Frontal cortex (tissue), 4 donors: Measurements from ENCODE around the gene SLC4A2. TPM values are rescaled to one million over a fixed set of nuclear protein-coding genes. Genes with fewer than 3 reads are reported as not detected.
"Not testable (repeated sequence)": the region's sequence is repeated elsewhere in the genome, so short reads cannot be mapped to it uniquely, and the experiment has no call there.

Source experiments
- DNase-seq, 2 donors: peaks; one replicate each; pipeline ENCODE4 v3.0.0; 2012; ENCODE audit warnings: low spot score in 2 of 2
- FAIRE-seq: peaks from 2 replicates; lab custom pipeline; 2012; peaks lifted over from hg19 to GRCh38; lab: Jason Lieb, UNC
- total RNA-seq: library from RNA; depleted of rRNA; stranded (reverse); fragments of >200 nt; gene quantifications from one replicate; pipeline ENCODE4 v1.2.3, GENCODE V29; 2014
- donor health status: control.
- donor health status: control.
- donor health status: control.

The SLC4A2 gene
- total RNA-seq, 1 donor from 2014 or later, result 10.6 TPM

GRCh38 chr7:151020231-151020630 lies 39.2 kb upstream of the SLC4A2 start:
- FAIRE-seq (no peak), DNase-seq (no peak)

DNA sequence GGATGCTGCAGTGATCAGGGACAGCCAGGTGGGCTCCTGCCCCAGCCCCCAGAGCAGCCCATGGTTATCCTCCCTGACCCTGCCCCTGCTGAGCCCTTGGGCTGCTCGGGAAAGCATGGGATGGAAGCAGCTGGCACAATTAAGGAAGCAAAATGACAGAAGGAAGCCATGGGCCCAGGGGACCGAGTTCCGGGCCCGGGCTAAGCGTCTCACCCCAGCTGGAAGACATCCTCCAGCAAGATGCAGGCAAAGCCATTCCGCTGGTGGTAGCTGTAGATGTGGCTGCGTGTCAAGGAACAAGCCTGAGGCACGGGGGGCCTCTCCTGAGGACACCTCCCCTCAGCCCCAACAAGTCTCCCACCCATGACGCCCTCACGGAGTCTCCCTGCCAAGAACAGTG lies 36.2 kb upstream of the SLC4A2 start:
- FAIRE-seq (no peak), DNase-seq (no peak)

- FAIRE-seq (no peak), DNase-seq (no peak)
Observed at GRCh38 chr7:151024435-151025056, 34.8 kb upstream of the SLC4A2 start, which contains the start of gene ATG9B. TSS of gene ATG9B (minus strand) at chr7:151024494. CDS start at chr7:151024423, 71 bp downstream.

DNA sequence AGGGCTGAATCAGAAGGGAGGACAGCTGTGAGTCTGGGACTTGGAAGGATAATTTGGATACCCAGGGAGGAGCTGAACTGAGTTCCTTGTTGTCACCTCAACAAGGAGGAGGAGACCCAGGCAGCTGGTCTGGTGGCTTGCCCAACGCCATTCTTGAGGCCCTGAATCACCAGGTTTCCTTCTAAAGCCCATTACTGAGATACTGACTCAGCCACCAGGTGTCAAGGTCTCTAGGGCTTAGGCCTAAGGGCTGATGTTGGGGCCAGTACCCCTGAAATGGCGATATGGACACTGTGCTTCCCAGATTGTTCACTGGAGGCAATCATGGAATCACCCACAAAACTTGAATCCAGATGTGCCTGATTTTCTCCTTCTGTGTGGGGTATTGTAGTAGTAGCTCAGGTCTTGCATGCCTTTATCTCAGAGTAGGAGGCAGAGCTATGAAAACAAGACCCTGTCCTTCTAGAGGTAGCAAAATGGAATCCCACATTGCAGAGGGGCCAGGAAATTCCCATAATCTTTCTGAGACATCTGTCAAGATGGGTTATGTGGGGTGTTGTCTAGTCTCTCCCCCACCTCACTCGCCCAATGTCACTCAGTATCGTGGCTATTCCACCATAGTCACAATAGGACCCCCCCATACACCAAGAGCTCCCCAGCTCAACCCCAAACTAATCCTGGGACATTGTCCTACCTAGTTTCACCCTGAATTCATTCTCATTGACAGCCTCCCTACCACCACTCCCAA lies 33.3 kb upstream of the SLC4A2 start:
- FAIRE-seq (no peak), DNase-seq (no peak)

DNA sequence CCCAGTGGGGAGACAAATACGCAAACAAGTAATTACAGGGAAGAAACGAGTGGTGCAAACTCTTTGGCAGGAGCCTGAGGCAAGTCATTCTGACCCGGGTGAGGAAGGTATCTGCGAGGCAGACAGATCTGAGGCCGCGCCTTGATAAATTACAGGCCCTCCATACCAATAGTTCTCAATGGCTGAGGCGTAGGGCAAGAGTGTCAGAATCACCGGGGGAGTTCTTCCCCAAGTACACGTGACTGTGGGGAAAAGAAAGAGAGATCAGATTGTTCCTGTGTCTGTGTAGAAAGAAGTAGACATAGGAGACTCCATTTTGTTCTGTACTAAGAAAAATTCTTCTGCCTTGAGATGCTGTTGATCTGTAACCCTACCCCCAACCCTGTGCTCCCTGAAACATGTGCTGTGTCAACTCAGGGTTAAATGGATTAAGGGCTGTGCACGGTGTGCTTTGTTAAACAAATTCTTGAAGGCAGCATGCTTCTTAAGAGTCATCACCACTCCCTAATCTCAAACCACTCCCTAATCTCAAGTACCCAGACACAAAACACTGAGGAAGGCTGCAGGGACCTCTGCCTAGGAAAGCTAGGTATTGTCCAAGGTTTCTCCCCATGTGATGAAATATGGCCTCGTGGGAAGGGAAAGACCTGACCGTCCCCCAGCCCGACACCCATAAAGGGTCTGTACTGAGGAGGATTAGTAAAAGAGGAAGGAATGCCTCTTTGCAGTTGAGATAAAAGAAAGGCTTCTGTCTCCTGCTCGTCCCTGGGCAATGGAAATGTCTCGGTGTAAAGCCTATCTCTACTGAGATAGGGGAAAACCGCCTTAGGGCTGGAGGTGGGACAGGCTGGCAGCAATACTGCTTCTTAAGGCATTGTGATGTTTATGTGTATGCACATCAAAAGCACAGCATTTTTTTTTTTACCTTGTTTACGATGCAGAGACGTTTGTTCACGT lies 32.3 kb upstream of the SLC4A2 start:
- FAIRE-seq, DNase-seq: not testable (repeated sequence)

DNA sequence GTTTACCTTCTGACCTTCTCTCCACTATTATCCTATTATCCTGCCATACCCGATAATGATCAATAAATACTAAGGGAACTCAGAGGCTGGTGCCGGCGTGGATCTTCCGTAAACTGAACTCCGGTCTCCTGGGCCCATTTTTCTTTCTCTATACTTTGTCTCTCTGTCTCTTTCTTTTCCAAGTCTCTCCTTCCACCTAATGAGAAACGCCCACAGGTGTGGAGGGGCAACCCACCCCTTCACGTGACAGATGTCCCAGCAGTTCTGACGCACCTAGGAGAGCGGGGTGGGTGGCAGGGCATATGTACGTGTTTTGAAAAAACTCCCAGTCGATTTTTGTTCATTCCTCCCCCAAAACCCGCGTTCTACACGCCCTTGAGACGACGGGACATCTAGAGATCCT lies 31.7 kb upstream of the SLC4A2 start:
- not testable (repeated sequence) for FAIRE-seq, DNase-seq

DNA sequence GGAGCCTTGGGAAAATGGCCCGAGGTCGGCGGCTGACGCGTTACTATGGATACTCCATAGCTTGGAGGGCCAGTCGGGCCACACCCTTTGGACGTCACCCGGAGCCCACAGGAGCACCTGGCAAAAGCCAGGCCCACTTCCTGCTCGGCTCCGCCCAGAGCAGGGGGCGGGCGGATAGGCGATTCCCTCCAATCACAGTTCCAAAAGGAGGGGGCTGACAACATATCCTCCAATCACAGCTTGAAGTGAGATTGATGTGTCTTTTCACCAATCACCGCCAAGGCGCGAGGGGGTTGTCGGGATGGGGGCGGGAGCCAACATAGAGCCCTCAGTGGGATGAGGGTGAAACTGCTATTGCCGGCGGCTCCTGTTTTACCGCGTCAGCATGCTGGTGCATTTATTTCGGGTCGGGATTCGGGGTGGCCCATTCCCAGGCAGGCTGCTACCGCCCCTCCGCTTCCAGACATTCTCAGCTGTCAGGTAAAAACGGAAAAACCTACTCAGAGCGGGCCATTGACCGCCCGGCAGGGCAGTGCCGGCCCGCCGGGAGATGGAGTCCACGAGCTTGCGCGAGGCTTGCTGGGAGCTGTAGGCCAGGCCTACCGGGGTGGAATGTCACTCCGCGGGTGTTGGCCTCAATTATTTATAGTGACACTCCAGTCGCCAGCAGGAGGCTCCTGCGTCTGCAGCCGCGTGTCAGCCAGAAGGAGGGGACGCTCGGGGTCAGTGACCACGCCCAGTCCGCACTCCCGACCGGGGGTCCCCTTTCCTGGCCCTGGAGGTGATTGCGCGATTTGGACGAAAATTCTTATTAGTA lies 31.1 kb upstream of the SLC4A2 start, which contains the start of gene ABCB8:
Gene ABCB8, plus strand, starts transcription at position 320 of the 817 bp plus-strand sequence. Its CDS starts 66 bp downstream, at position 386.
- DNase-seq (peak; percentile 94 to 98), FAIRE-seq (peak; percentile 74)

GRCh38 chr7:151028948-151029501 lies 30.4 kb upstream of the SLC4A2 start:
- FAIRE-seq (no peak), DNase-seq (no peak)

DNA sequence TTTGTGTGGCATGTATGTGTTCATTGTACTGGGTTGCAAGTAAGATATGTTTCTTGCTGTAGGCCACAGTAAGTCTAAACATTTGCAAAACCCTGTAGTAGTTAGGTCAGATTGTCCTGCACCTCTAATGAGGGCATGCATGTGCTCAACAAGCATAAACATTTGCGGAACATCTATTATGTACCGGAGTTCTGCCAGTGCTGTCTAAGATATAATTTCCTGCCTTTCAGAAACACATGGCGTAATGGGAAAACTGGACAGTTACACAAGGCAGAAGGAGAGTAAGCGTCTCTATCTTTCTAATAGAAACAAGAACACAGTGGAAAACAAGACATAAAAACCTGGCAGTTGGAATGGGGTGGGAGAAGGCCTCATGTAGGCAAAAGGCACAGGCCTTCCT lies 28.4 kb upstream of the SLC4A2 start:
- FAIRE-seq (no peak), DNase-seq (no peak)

GRCh38 chr7:151032936-151033863 lies 26.2 kb upstream of the SLC4A2 start:
- FAIRE-seq (no peak), DNase-seq (no peak)

- DNase-seq, result no peak
- no peak for FAIRE-seq
Observed at GRCh38 chr7:151033864-151034249, 25.5 kb upstream of the SLC4A2 start.

- DNase-seq, result no peak
- no peak for FAIRE-seq
Observed at GRCh38 chr7:151034312-151035025, 24.9 kb upstream of the SLC4A2 start.

DNA sequence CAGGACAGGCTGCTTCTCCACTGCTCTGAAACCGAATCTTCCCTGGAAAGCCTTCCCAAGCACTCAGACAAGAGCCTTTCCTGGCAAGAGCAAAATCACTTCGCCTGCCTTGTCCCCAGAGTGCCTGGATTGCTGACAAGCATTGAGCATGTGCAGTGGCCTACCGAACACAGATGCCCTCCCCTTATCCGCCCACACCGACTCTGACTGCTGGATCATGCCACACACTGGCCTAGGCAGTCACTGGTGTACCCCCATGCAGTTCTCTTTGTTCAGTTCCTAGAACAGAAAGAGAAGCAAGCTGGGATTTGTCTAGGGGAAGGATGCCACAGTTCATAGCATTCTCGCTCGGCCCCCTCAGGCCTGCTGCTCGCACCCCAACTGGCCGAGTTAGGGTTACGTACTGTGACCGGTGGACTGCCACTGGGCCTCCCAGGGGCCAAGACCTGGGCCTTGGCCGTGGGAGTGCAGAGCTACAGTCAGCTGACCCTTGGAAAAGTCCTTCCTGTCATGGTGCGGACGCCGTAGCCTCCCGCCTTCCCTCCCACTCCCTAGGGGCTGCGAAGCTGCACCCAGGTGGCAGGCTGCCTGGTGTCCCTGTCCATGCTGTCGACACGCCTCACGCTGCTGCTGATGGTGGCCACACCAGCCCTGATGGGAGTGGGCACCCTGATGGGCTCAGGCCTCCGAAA lies 24.2 kb upstream of the SLC4A2 start:
- no peak for DNase-seq
- no peak for FAIRE-seq

- no peak for FAIRE-seq
Observed at GRCh38 chr7:151035902-151036301, 23.5 kb upstream of the SLC4A2 start.

DNA sequence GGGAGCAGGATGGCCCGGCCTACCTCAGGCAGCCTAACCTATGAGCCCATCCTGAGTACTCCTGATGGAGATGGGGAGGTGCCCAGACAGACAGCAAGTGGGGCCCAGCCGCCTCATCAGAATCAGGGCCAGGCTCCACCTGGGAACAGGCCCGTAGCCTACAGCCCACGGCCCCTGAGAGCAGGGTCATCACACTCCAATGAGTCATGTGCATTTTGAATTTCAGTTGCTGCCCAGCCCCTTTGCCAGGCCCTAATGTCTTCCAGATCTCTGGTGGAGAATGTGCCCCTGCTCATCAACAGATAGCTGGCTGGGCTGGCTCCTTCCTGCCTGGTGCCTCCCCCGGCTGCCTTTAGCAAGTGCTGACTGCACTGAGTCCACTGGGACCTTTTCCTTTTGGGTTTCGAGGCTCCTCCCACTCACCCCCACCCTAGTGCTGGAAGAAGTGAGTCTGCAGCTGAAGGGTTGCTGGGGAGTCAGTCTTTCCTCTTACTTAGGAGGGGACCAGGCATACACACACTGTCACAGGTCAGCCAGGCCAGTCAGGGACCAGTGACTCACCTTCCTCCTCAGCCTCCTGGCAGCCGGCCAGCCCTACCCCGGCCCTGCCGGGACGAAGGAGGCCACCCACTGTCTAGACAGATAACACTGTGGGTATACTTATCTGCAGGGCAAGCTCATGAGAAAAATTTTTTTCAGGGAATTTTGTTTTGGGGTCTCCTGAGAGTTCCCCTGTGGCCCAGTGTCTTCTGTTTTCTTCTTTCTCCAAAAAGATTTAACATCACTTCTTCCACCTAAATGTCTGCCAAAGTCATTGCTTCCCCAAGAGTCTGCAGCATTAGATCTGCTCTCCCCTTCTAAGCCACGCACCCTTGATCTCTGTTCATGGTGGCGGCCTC lies 20.2 kb upstream of the SLC4A2 start:
- DNase-seq (peak in 1 of 2 donors; percentile 62), FAIRE-seq (no peak)

More at GRCh38 chr7:151035902-151036301, 23.5 kb upstream of the SLC4A2 start:
- DNase-seq, result no peak
